Activated CD4-positive, alpha-beta T cell treated with anti-CD3 and anti-CD28 coated beads, Interleukin-2, amount 10 ng/mL, durations not matched to agents 7 days and 5 days (primary cell): ENCODE results near the gene KIF3A. TPM values are rescaled to one million over a fixed set of nuclear protein-coding genes. Genes with fewer than 3 reads are reported as not detected.

Experiments
- CTCF ChIA-PET: fragments of 350-600 bp; sonication (Branson Sonifier 250); formaldehyde crosslinking; loops from one replicate; lab custom pipeline; 2021; ENCODE audit warnings: antibody characterized with exemption; lab: Charles Lee
- POLR2A ChIA-PET: fragments of 350-600 bp; sonication (Branson Sonifier 250); formaldehyde crosslinking; loops from one replicate; lab custom pipeline; 2021; ENCODE audit warnings: antibody characterized with exemption; lab: Charles Lee
- DNase-seq: peaks from one replicate; pipeline ENCODE4 v3.0.0-alpha.2; 2020
- H3K27ac Mint-ChIP-seq: one replicate; pipeline ENCODE4 v1.8.0; 2021; ENCODE audit warnings: mild to moderate bottlenecking, moderate library complexity, mixed read lengths
- H3K27me3 Mint-ChIP-seq: one replicate; pipeline ENCODE4 v1.8.0; 2021; ENCODE audit warnings: mixed read lengths
- H3K36me3 Mint-ChIP-seq: one replicate; pipeline ENCODE4 v1.8.0; 2021; ENCODE audit warnings: low read depth, mixed read lengths
- H3K4me1 Mint-ChIP-seq: one replicate; pipeline ENCODE4 v1.8.0; 2021; ENCODE audit warnings: mixed read lengths
- H3K4me3 Mint-ChIP-seq: one replicate; pipeline ENCODE4 v1.8.0; 2021; ENCODE audit warnings: mild to moderate bottlenecking, moderate library complexity, mixed read lengths
- H3K9me3 Mint-ChIP-seq: one replicate; pipeline ENCODE4 v1.8.0; 2021; ENCODE audit warnings: mixed read lengths
- total RNA-seq, 2 experiments: library from RNA; stranded (reverse); gene quantifications; one replicate each; pipeline ENCODE4 v1.2.3, GENCODE V29; 2021

Gene KIF3A
- total RNA-seq, 2 experiments from 2014 or later, result 7.5 TPM

GRCh38 chr5:132759114-132760048 is 22.0 kb upstream of the KIF3A start:
- Mint-ChIP-seq H3K9me3 (no peaks in the 10 kb centered on the region), H3K4me3 (no peak overlapping the region), H3K27ac (no peak overlapping the region), H3K36me3 (no peaks in the 10 kb centered on the region), H3K27me3 (no peaks in the 10 kb centered on the region), H3K4me1 (peaks cover 9% of the 10 kb centered on the region)
- no peak for DNase-seq
- POLR2A ChIA-PET, result no interaction called here
- CTCF ChIA-PET, result interaction anchor here (0.8 to 1.6 kb wide), 2 partner anchors 16 to 18 kb away, joined by 3 read pairs; partner anchors contain the start of gene SEPTIN8

- POLR2A ChIA-PET, result no interaction called here
- no peaks in the 10 kb centered on the region for H3K27me3 Mint-ChIP-seq
- peaks cover 14% of the 10 kb centered on the region for H3K4me1 Mint-ChIP-seq
- CTCF ChIA-PET, result interaction anchor here (2.6 kb wide), 1 partner anchor 11 kb away, joined by 11 read pairs; the partner anchor contains the start of gene CCNI2
- H3K4me3 Mint-ChIP-seq, result no peak overlapping the region
- no peaks in the 10 kb centered on the region for H3K9me3 Mint-ChIP-seq
- no peaks in the 10 kb centered on the region for H3K36me3 Mint-ChIP-seq
- no peak for DNase-seq
- H3K27ac Mint-ChIP-seq, result no peak overlapping the region
Measured at GRCh38 chr5:132758451-132758850, 21.1 kb upstream of the KIF3A start.

GRCh38 chr5:132756542-132756941 is 19.2 kb upstream of the KIF3A start:
- no peaks in the 10 kb centered on the region for H3K9me3 Mint-ChIP-seq
- H3K27me3 Mint-ChIP-seq, result no peaks in the 10 kb centered on the region
- no peak overlapping the region for H3K4me3 Mint-ChIP-seq
- H3K4me1 Mint-ChIP-seq, result peaks cover 16% of the 10 kb centered on the region
- CTCF ChIA-PET, result interaction anchor here (0.9 to 2.6 kb wide), 2 partner anchors 9 to 20 kb away, joined by 3 to 11 read pairs; partner anchors contain the start of gene CCNI2
- H3K27ac Mint-ChIP-seq, result no peak overlapping the region
- DNase-seq, result no peak
- no peaks in the 10 kb centered on the region for H3K36me3 Mint-ChIP-seq
- POLR2A ChIA-PET, result no interaction called here

GRCh38 chr5:132754947-132755346 is 17.6 kb upstream of the KIF3A start:
- H3K9me3 Mint-ChIP-seq, result no peaks in the 10 kb centered on the region
- no peaks in the 10 kb centered on the region for H3K27me3 Mint-ChIP-seq
- no peak for DNase-seq
- peaks cover 32% of the 10 kb centered on the region for H3K4me1 Mint-ChIP-seq
- H3K4me3 Mint-ChIP-seq, result no peak overlapping the region
- CTCF ChIA-PET, result interaction anchor here (0.9 to 1.9 kb wide), 7 partner anchors 8 to 308 kb away, joined by 3 to 6 read pairs (median 5); no protein-coding TSS in a partner anchor
- H3K27ac Mint-ChIP-seq, result no peak overlapping the region
- POLR2A ChIA-PET, result interaction anchor here (0.7 kb wide), 1 partner anchor 11 kb away, joined by 3 read pairs; no protein-coding TSS in a partner anchor
- H3K36me3 Mint-ChIP-seq, result no peaks in the 10 kb centered on the region

GRCh38 chr5:132754111-132754510 is 16.8 kb upstream of the KIF3A start:
- Mint-ChIP-seq H3K4me3 (no peak overlapping the region), H3K27ac (no peak overlapping the region), H3K9me3 (no peaks in the 10 kb centered on the region), H3K27me3 (no peaks in the 10 kb centered on the region), H3K4me1 (peaks cover 32% of the 10 kb centered on the region), H3K36me3 (no peaks in the 10 kb centered on the region)
- DNase-seq, result no peak
- CTCF ChIA-PET, result interaction anchor here (0.5 to 1.9 kb wide), 7 partner anchors 9 to 215 kb away, joined by 3 to 6 read pairs (median 3); no protein-coding TSS in a partner anchor
- POLR2A ChIA-PET, result interaction anchor here (0.6 kb wide), 1 partner anchor 208 kb away, joined by 4 read pairs; no protein-coding TSS in a partner anchor

- no peaks in the 10 kb centered on the region for H3K9me3 Mint-ChIP-seq
- ChIA-PET CTCF (interaction anchor here (0.7 to 1.9 kb wide), 3 partner anchors 48 to 115 kb away, joined by 3 to 6 read pairs (median 3); no protein-coding TSS in a partner anchor), POLR2A (no interaction called here)
- peaks cover 3% of the 10 kb centered on the region for H3K36me3 Mint-ChIP-seq
- no peak overlapping the region for H3K4me3 Mint-ChIP-seq
- no peaks in the 10 kb centered on the region for H3K27me3 Mint-ChIP-seq
- no peak overlapping the region for H3K27ac Mint-ChIP-seq
- peaks cover 36% of the 10 kb centered on the region for H3K4me1 Mint-ChIP-seq
- no peak for DNase-seq
Measured at GRCh38 chr5:132753135-132753987, 16.0 kb upstream of the KIF3A start.

GRCh38 chr5:132752581-132753125 is 15.3 kb upstream of the KIF3A start:
- no peak for DNase-seq
- Mint-ChIP-seq H3K27me3 (no peaks in the 10 kb centered on the region), H3K4me1 (peaks cover 40% of the 10 kb centered on the region), H3K27ac (no peak overlapping the region), H3K36me3 (peaks cover 3% of the 10 kb centered on the region), H3K9me3 (no peaks in the 10 kb centered on the region), H3K4me3 (no peak overlapping the region)
- ChIA-PET POLR2A (no interaction called here), CTCF (interaction anchor here (1.1 to 3.0 kb wide), 3 partner anchors 15 to 114 kb away, joined by 3 to 11 read pairs (median 10); partner anchors contain the start of gene KIF3A)

- Mint-ChIP-seq H3K27ac (no peak overlapping the region), H3K9me3 (no peaks in the 10 kb centered on the region), H3K27me3 (no peaks in the 10 kb centered on the region), H3K4me3 (no peak overlapping the region), H3K4me1 (peaks cover 40% of the 10 kb centered on the region), H3K36me3 (peaks cover 3% of the 10 kb centered on the region)
- no peak for DNase-seq
- POLR2A ChIA-PET, result no interaction called here
- CTCF ChIA-PET, result interaction anchor here (1.0 to 3.0 kb wide), 3 partner anchors 15 to 68 kb away, joined by 4 to 11 read pairs (median 10); partner anchors contain the start of gene KIF3A
Measured at GRCh38 chr5:132751971-132752580, 14.7 kb upstream of the KIF3A start.

GRCh38 chr5:132751444-132751843 is 14.1 kb upstream of the KIF3A start:
- POLR2A ChIA-PET, result no interaction called here
- no peak overlapping the region for H3K4me3 Mint-ChIP-seq
- H3K9me3 Mint-ChIP-seq, result no peaks in the 10 kb centered on the region
- H3K27me3 Mint-ChIP-seq, result no peaks in the 10 kb centered on the region
- no peak for DNase-seq
- no peak overlapping the region for H3K27ac Mint-ChIP-seq
- CTCF ChIA-PET, result interaction anchor here (1.0 to 3.0 kb wide), 3 partner anchors 14 to 68 kb away, joined by 4 to 11 read pairs (median 10); partner anchors contain the start of gene KIF3A
- H3K4me1 Mint-ChIP-seq, result peaks cover 42% of the 10 kb centered on the region
- H3K36me3 Mint-ChIP-seq, result peaks cover 3% of the 10 kb centered on the region

- peaks cover 6% of the 10 kb centered on the region for H3K27me3 Mint-ChIP-seq
- no peaks in the 10 kb centered on the region for H3K9me3 Mint-ChIP-seq
- POLR2A ChIA-PET, result no interaction called here
- peaks cover 42% of the 10 kb centered on the region for H3K4me1 Mint-ChIP-seq
- no peak overlapping the region for H3K27ac Mint-ChIP-seq
- peaks cover 3% of the 10 kb centered on the region for H3K36me3 Mint-ChIP-seq
- no peak for DNase-seq
- CTCF ChIA-PET, result interaction anchor here (2.2 to 3.0 kb wide), 2 partner anchors 13 to 69 kb away, joined by 10 to 11 read pairs; partner anchors contain the start of gene KIF3A
- no peak overlapping the region for H3K4me3 Mint-ChIP-seq
Measured at GRCh38 chr5:132750471-132751230, 13.3 kb upstream of the KIF3A start.

GRCh38 chr5:132749506-132749905 is 12.2 kb upstream of the KIF3A start:
- Mint-ChIP-seq H3K4me3 (no peak overlapping the region), H3K9me3 (no peaks in the 10 kb centered on the region), H3K4me1 (peaks cover 33% of the 10 kb centered on the region), H3K36me3 (peaks cover 3% of the 10 kb centered on the region), H3K27ac (no peak overlapping the region), H3K27me3 (peaks cover 14% of the 10 kb centered on the region)
- ChIA-PET POLR2A (no interaction called here), CTCF (interaction anchor here (1.0 to 3.0 kb wide), 2 partner anchors 12 to 19 kb away, joined by 3 to 11 read pairs; partner anchors contain the start of gene KIF3A)
- no peak for DNase-seq
